Measurements from ENCODE around the gene TSPO.

Gene TSPO

DNA sequence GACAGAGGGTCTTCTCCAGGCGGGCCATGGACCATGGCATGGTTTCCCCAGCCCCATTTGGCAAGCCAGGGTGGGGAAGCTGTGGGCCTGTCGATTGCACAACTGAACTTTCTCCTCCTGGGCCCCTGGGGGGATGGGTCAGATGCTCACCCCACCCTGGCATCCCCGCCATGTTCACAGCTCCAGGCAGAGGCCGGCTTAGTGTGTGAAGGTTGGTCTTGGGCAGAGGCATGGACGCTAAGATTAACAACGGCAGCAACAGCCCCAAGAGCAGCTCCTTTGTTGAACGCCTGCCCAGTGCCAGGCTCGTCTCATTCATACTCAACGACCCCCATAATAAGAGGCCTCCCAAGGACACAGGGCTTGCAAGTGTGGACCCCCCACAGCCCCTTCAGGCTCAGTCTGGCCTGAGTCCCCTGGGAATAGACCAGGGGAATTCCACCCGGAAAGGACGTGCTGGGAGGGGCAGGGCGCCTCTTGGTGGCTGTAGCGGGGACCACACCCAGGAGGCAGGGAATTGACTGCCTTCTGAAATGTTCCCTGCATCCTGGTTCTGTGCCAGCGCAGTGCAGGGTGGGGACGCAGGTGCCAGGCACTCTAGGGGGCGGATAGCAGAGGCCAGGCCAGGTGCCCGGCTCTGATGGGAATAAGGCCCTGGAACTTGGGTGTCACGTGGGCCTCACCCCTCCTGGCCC, 8.3 kb downstream of the TSPO start:
- no peak for DNase-seq (ENCODE audit: low read depth in 3 of 3)

GRCh38 chr22:43160497-43161126, 9.3 kb downstream of the TSPO start:
- DNase-seq (ENCODE audit: low read depth in 3 of 3) = no peak

DNA sequence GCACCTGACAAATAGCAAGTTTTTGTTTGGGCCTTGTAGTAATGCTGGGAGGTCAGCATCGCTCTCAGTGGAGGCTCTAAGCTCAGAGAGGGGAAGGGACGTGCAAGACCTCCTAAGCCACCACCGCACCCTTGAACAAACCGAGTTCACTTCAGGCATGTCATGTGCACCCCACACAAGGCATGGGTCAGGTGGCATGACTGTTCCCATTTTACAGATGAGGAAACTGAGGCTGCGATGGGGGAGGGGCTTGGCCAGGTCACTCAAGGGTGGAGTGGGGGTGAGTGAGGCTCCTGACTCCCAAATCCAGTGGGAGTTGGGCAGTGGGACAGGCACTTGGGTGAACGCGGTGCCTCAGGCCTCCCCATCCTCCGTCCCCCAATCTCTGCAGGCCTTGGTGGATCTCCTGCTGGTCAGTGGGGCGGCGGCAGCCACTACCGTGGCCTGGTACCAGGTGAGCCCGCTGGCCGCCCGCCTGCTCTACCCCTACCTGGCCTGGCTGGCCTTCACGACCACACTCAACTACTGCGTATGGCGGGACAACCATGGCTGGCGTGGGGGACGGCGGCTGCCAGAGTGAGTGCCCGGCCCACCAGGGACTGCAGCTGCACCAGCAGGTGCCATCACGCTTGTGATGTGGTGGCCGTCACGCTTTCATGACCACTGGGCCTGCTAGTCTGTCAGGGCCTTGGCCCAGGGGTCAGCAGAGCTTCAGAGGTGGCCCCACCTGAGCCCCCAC, 11.2 kb downstream of the TSPO start:
- no peak for DNase-seq (ENCODE audit: low read depth in 3 of 3)

- DNase-seq (ENCODE audit: low read depth in 3 of 3) = no peak
Observed at GRCh38 chr22:43163241-43163795, 12.0 kb downstream of the TSPO start.

GRCh38 chr22:43164636-43165035, 13.3 kb downstream of the TSPO start:
- DNase-seq (ENCODE audit: low read depth in 3 of 3) = no peak

GRCh38 chr22:43166132-43166930, 15.0 kb downstream of the TSPO start:
- no peak for DNase-seq (ENCODE audit: low read depth in 3 of 3)

DNA sequence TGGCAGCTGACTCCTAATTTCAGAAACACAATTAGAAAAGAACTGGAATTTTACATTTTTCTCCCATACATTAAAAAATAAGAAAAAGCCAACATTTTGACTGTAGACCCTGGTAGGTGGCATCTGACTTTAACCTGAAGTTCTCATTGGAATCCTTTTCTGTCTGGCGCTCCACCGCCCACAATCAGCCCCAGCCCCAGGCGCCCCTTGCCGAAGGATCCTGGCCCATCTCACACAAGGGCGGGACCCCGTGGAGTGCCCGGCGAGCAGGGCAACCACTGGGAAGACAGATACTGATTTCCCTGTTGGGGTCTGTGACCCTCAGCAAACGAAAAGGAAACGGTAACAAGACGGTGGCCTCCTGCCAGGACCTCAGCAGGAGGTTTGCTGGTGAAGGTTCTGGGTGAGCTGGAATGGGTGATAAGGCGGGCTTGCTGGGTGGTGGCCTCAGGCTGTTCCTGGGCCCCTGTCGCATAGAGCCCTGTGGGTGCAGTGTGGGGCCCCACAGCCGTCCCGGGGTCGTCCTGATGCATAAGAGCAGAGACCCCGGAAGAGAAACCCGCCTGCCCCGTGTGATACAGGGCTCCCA, 15.7 kb downstream of the TSPO start:
- no peak for DNase-seq (ENCODE audit: low read depth in 3 of 3)

DNA sequence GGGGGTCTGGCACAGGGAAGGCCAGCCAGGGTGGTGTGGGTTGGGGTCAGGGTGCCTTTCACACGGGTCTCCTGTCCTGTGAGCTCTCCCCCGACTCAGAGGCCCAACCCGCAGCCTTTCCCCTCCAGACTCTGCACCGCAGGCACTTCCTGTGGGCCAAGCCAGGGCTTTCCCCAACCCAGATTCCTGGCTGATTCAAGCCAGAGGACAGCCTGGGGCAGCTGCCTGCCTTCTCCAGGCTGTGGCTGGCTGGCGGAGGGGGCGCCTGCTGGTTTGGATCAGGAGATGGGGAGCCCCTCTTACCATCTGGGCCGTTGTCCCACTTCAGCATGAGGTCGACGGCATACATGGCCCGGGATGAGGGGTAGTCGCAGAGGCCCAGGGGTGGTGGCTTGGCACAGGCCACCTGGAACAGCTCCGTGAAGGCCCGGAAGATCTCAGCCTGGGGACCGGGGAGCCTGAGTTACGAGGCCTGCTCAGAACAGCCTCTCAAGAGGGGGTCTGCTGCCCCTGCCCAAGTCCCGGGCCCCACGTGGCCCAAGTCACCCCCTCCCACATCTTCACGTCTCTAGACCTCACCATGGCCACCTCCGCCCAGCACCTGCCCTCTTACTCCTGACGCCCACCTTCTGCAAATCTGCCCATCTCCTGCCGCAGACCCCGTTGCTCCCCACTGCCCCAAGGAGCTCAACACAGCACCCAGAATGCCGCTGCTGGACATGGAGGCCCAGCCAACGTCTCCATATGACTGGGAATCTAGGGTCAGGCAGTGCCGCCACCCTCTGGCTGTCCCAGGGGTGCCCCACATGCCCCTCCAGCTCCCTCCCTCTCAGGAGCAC, 17.3 kb downstream of the TSPO start:
- DNase-seq (ENCODE audit: low read depth in 3 of 3) = no peak

- DNase-seq (ENCODE audit: low read depth in 3 of 3) = no peak
Observed at GRCh38 chr22:43169310-43170130, 18.2 kb downstream of the TSPO start.

DNA sequence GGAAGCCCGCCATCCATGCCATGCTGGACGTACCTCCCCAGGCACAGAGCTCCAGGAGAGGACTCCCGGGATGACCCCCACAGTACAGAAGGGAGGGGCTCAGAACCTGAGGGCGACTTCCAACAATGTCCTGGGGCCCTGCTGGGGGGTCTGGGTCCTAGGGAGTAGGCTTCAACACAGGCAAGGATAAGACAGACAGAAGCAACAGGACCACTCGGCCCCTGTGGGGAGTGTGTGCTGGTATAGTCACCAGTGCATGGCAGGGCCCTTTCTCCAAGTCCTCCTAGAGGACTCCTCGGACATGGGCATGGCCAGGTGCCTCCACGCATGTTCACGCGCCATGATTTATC, 18.7 kb downstream of the TSPO start:
- no peak for DNase-seq (ENCODE audit: low read depth in 3 of 3)

DNA sequence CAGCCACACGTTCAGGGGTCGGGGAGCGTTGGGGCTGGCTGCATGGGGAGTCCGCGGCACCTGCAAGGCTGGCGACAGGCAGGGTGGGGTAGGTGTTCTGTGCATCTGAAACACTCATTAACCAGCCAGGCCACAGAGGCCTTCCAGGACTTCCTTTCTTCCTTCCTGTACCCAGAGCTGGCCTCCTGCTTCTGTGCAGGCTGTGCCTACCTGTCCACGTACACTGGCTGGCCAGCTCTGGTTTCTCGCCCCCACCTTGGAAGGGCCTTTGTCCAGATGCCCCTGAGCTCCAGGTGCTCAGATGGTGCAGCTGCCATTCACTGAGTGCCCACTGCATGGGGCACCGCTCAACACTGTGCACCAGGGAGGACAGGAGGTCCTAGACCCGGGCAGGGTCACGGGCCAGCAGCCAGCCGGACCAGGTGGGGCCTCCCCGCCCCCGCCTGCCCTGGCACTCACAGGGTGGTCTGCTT, 19.7 kb downstream of the TSPO start:
- DNase-seq (ENCODE audit: low read depth in 3 of 3) = no peak

- DNase-seq (ENCODE audit: low read depth in 3 of 3) = no peak
Observed at GRCh38 chr22:43171607-43172006, 20.2 kb downstream of the TSPO start.

GRCh38 chr22:43172191-43172590, 20.8 kb downstream of the TSPO start:
- no peak for DNase-seq (ENCODE audit: low read depth in 3 of 3)

GRCh38 chr22:43173566-43173965, 22.2 kb downstream of the TSPO start:
- DNase-seq (ENCODE audit: low read depth in 3 of 3) = no peak

DNA sequence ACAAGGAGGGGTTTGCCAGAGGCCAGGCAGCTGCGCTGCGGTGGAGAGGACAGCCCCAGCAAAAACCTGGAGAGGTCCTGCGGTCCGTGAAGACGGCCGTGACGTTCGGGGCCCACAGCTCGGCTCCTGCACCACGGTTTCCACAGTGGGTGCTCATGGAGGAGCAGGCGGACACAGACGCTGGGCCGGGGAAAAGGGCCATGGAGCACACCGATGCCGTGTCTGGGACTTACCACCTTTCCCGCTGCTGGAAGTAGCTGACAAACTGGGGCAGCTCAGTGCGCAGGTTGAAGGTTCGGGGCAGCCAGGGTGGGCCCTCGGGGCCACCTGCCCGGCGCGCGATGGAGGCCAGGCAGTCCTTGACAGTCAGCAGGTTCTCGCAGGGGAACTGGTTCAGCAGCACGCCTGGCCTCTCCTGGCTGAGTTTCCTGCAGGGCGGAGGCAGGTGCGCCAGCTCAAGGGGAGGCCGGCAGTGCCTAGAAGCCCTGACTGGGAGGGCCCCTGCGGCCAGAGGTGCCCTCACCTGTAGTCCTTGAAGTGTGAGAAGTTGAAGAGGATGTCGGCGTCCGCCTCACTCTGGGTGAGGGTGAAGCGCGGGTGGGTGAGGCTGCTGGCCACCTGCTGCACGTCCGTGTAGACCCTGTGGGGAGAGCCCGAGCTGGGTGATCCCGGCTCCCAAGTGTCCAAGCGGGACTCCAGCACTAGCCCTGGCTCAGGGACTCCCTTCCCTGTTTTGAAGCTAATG, 22.8 kb downstream of the TSPO start:
- DNase-seq (ENCODE audit: low read depth in 3 of 3) = no peak

DNA sequence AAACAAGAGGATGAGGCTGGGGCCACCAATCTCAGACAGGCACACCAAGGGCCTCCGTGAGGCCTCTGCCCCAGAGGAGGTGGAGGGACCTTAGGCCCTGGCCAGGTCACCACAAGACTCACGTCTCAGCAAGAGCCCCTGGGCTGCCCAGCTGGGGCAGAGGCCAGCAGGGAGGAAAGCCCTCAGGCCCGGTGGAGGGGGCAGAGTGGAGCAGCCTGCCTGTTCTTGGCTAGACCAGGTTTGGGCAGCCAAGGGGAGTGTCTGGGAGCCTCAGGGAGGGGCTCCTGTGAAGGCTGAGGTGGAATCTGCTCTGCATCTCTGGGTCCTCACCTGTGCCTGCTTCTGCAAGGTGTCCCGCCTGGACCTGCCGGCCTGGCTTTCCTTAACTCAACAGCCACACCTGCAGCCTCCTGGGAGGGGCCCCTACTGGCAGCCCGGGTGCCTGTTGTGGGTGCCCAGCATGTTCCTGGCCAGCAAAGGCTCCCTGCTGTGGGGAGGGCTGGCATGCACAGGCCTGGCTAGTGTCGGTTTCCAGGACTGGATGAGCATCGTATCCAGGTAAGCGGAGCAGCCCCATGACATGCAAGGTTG, 23.7 kb downstream of the TSPO start:
- DNase-seq (ENCODE audit: low read depth in 3 of 3) = no peak

GRCh38 chr22:43176090-43176489, 24.7 kb downstream of the TSPO start:
- DNase-seq (ENCODE audit: low read depth in 3 of 3) = no peak

DNA sequence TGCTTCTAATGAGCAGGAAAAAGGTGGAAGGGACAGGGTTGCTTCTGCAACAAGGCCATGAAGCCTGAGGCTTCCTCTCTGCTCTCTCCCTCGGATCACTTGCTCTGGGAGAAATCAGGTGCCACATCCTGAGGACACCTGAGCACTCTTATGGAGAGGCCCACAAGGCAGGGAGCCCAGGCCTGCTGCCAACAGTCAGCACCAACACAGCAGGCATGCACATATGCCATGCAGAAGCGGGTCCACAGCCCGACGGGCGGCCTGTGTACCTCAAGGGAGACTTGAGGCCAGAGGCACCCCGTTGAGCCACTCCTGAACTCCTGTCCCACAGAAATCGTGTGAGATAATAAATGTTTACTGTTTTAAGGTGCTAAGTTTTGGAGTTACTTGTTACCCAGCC, 26.1 kb downstream of the TSPO start:
- no peak for DNase-seq (ENCODE audit: low read depth in 3 of 3)
